Pancreas (tissue), 10 donors: ENCODE measurements around the gene ELOVL7. TPM values are rescaled to one million over a fixed set of nuclear protein-coding genes. Genes with fewer than 3 reads are reported as not detected.
"Not testable (repeated sequence)": the region's sequence is repeated elsewhere in the genome, so short reads cannot be mapped to it uniquely, and the experiment has no call there.

ENCODE experiments used
- ATAC-seq, 4 donors: fragments of 200-7000 bp; cut with Tn5 transposase; one replicate each; pipeline versions ENCODE4 v1.8.0 to v1.9.1; 2020; ENCODE audit warnings: mild to moderate bottlenecking in 4 of 4, moderate library complexity in 4 of 4
- DNase-seq, 6 donors: peaks; one replicate each; pipeline ENCODE4 v3.0.0-alpha.2; 2020
- FAIRE-seq: peaks from 2 replicates; lab custom pipeline; 2012; peaks lifted over from hg19 to GRCh38; lab: Jason Lieb, UNC
- H3K27ac ChIP-seq, 4 donors: fragments of 200-600 bp; sonication (generic); 1 replicate in 3 of 4; 2 replicates in 1 of 4; pipeline versions ENCODE4 v1.5.0 to v1.8.0; 2020
- H3K27me3 ChIP-seq, 4 donors: fragments of 200-600 bp; one replicate each; pipeline ENCODE4 v1.8.0; 2021
- H3K36me3 ChIP-seq, 3 donors: fragments of 200-600 bp; sonication (generic) in 1 of 3; one replicate each; pipeline versions ENCODE4 v1.5.0 to v1.8.0; 2020 to 2021
- H3K4me1 ChIP-seq, 3 donors: fragments of 200-600 bp; one replicate each; pipeline ENCODE4 v1.8.0; 2021
- H3K4me3 ChIP-seq, 4 donors: fragments of 200-600 bp; sonication (generic) in 2 of 4; one replicate each; pipeline versions ENCODE4 v1.5.0 to v1.8.0; 2020 to 2021
- H3K9me3 ChIP-seq, 4 donors: fragments of 200-600 bp; one replicate each; pipeline ENCODE4 v1.8.0; 2021
- WGBS, 2 donors: extraction: QIAGEN DNeasy Blood & Tissue Kit; methylation state at CpG; one replicate each; pipeline ENCODE4 v1.1.7; 2013; 5-methylcytosine and 5-hydroxymethylcytosine counted together
- intact Hi-C, 3 donors: fragments of 100-400 bp; cut with DNase I; formaldehyde crosslinking; loops; one replicate each; pipeline versions ENCODE4 v1.11.1 to v1.14.2; 2022
- polyA plus RNA-seq, 2 donors: library from polyadenylated mRNA; stranded (reverse); fragments of 200-250 nt; gene quantifications; one replicate each; pipeline ENCODE4 v1.2.3, GENCODE V29; 2013
- total RNA-seq, 6 donors: library from RNA; stranded (reverse); fragmentation: NEBNext Ultra II Directional in 4 of 6; extraction: Animal tissue kit (Norgen Biotek cat#: 25700) in 4 of 6; gene quantifications; one replicate each; pipeline versions ENCODE4 v1.2.1 to v1.2.4, GENCODE V29; 2021 to 2023
- TF ChIP-seq, protein P1 (sequence below), 4 donors: fragments of 200-600 bp; sonication (generic) in 3 of 4; IDR thresholded peaks; one replicate each; pipeline versions ENCODE4 v1.5.0 to v1.8.0; 2021; ENCODE audit warnings: antibody characterized with exemption in 4 of 4
- donor health status: healthy with polysubstance abuse.
- donor health status: DM: no; HTN: no; CAD: no; lungs with moderate emphysema.
- donor health status: DM: no; HTN: no; CAD: no.
- donor health status: control.
- donor health status: control.
- donor health status: Bipolar disorder and iron deficiency.
- donor health status: DM: yes; HTN: yes; CAD: no.
- donor health status: DM: no; HTN: no; CAD: no.
- donor health status: DM: no; HTN: no; CAD: no.
- donor health status: DM: yes; HTN: yes; CAD: no.

ELOVL7 gene
- total and polyA plus RNA-seq, 8 donors = 3.4 to 11.1 (median 6.6) TPM

DNA sequence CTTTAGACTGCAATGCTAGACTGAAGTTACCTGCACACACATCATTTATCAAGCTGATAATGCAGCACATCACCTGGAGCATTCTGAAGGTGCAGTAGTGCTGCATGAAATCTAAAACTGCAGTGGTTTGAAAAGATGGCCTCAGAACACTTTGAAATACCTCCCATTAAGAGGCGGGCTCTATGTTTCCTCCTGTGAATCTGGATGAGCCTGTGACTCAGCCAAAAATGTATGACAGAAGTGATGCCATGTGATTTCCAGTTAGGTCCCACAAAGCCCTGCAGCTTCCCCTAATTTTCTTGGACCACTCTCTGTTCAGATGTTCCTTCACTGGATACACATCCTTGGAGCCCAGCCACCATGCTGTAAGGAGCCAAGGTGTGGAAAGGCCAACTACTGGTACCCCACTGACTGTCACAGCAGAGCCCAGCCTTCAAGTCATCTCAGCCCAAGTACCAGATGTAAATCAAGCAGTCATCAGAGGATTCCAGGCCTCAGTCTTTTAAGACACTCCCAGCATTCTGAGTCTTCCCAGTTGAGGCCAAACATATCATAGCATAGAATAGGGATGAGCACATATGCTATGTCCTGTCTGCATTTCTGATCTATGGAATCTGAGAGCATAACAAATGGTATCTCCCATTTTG, 116.9 kb downstream of the ELOVL7 start:
- WGBS, 2 donors = 79 to 90% methylated on average over 1 of the region's 1 CpG
- FAIRE-seq (no peak), DNase-seq (no peak), ATAC-seq (no peak)
- intact Hi-C loops = no loop called here
- no peaks in the 10 kb centered on the region for H3K27me3 ChIP-seq
- H3K9me3 ChIP-seq = no peaks in the 10 kb centered on the region
- no peaks in the 10 kb centered on the region for H3K36me3 ChIP-seq
- H3K4me3 ChIP-seq = no peak overlapping the region
- TF ChIP-seq, protein P1, sequence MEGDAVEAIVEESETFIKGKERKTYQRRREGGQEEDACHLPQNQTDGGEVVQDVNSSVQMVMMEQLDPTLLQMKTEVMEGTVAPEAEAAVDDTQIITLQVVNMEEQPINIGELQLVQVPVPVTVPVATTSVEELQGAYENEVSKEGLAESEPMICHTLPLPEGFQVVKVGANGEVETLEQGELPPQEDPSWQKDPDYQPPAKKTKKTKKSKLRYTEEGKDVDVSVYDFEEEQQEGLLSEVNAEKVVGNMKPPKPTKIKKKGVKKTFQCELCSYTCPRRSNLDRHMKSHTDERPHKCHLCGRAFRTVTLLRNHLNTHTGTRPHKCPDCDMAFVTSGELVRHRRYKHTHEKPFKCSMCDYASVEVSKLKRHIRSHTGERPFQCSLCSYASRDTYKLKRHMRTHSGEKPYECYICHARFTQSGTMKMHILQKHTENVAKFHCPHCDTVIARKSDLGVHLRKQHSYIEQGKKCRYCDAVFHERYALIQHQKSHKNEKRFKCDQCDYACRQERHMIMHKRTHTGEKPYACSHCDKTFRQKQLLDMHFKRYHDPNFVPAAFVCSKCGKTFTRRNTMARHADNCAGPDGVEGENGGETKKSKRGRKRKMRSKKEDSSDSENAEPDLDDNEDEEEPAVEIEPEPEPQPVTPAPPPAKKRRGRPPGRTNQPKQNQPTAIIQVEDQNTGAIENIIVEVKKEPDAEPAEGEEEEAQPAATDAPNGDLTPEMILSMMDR (IDR thresholded peaks at IDR 0.05) = no peak
- H3K27ac ChIP-seq = no peak overlapping the region
- no peaks in the 10 kb centered on the region for H3K4me1 ChIP-seq

DNA sequence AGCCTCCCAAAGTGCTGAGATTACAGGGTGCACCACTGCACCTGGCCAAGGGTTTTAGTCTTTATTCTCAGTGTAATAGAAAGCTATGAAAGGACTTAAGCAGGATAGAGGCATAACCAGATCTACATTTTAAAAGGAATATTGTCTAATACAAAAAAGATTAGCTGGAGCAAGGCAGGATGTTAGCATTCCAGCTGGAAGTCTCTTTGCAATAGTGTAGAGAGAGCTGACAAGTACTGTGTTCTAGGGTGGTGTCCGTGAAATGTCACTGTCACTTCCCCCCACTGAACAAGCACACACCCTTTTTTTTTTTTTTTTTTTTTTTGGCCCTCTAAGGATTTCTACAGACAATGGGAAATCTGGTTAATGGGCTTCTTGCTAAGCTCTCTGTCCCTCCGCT, 119.9 kb downstream of the ELOVL7 start:
- intact Hi-C loops = no loop called here
- Histone ChIP-seq H3K27me3 (no peaks in the 10 kb centered on the region), H3K27ac (no peak overlapping the region), H3K4me3 (no peak overlapping the region), H3K36me3 (no peaks in the 10 kb centered on the region), H3K4me1 (no peaks in the 10 kb centered on the region), H3K9me3 (no peaks in the 10 kb centered on the region)
- TF ChIP-seq, protein P1 (IDR thresholded peaks at IDR 0.05) = no peak
- no peak for FAIRE-seq
- WGBS, 2 donors = 81 to 91% methylated on average over 2 of the region's 2 CpGs
- no peak for ATAC-seq
- no peak for DNase-seq

DNA sequence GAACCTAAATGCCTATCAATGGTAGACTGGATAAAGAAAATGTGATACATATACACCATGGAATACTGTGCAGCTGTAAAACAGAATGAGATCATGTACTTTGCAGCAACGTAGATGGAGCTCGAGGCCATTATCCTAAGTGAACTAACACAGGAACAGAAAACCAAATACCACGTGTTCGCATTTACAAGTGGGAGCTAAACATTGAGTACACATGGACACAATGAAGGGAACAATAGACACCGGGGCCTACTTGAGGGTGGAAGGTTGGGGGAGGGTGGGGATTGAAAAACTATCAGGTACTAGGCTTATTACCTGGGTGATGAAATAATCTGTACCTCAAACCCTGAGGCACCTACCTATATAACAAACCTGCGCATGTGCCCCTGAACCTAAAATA, 121.7 kb downstream of the ELOVL7 start:
- no peaks in the 10 kb centered on the region for H3K4me1 ChIP-seq
- intact Hi-C loops = no loop called here
- TF ChIP-seq, protein P1 (IDR thresholded peaks at IDR 0.05) = no peak
- no peak overlapping the region for H3K27ac ChIP-seq
- H3K4me3 ChIP-seq = no peak overlapping the region
- H3K9me3 ChIP-seq = no peaks in the 10 kb centered on the region
- 54 to 60% methylated on average over 6 of the region's 6 CpGs for WGBS, 2 donors
- H3K27me3 ChIP-seq = no peaks in the 10 kb centered on the region
- FAIRE-seq (no peak), DNase-seq (no peak), ATAC-seq (no peak)
- H3K36me3 ChIP-seq = no peaks in the 10 kb centered on the region

DNA sequence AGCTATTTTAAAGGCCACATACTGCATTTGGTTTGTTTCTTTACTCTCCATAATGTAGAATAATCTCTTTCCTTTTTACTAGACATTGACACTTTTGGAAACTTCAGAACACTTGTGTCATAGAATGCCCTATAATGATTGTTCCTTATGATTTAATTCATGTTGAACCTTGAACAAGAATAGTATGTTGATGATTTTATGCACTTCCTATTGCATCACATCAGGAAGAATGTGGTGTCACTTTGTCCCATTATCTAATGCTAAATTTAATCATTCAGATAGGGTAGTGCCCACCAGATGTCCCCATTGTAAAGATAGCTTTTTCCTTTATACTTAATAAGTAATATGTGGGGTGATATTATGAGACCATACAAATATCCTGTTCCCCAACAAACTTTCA, 124.7 kb downstream of the ELOVL7 start:
- DNase-seq (no peak), ATAC-seq (no peak), FAIRE-seq (no peak)
- H3K27me3 ChIP-seq = no peaks in the 10 kb centered on the region
- H3K9me3 ChIP-seq = no peaks in the 10 kb centered on the region
- intact Hi-C loops = no loop called here
- no peak overlapping the region for H3K27ac ChIP-seq
- TF ChIP-seq, protein P1 (IDR thresholded peaks at IDR 0.05) = no peak
- H3K36me3 ChIP-seq = no peaks in the 10 kb centered on the region
- no peak overlapping the region for H3K4me3 ChIP-seq
- no peaks in the 10 kb centered on the region for H3K4me1 ChIP-seq

DNA sequence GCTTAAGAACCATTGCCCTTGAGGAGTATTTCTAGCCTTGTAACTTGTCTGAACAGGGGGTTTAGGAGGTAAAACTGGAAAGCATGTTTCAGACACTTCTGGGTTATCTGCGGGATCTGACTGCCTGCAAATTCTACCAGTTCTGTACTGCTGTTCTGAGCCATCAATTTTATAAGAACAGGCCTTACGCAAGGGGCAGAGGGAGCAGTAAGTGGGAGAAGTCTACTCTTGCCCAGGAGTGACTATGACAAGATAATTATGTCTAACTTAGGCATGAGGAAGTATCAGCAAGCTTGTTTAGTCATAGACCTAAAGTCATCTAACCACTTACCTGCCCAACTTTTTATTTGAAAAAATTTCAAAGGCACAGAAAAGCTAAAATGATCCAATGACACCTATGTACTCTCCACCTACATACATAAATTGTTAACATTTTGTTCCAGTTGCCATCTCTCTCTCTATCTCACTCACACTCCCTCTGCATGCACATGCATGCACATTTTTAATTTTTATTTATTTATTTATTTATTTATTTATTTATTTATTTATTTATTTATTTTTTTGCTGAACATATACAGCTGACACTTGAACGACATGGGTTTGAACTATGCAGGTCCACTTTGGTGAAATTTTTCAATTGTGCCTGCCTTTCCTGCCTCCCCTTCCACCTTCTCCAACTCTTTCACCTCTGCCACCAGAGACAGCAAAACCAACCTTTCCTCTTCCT, 125.7 kb downstream of the ELOVL7 start:
- FAIRE-seq (no peak), ATAC-seq (no peak), DNase-seq (no peak)
- Histone ChIP-seq H3K27ac (no peak overlapping the region), H3K4me1 (no peaks in the 10 kb centered on the region), H3K36me3 (no peaks in the 10 kb centered on the region), H3K9me3 (no peaks in the 10 kb centered on the region), H3K4me3 (no peak overlapping the region), H3K27me3 (no peaks in the 10 kb centered on the region)
- intact Hi-C loops = no loop called here
- TF ChIP-seq, protein P1 (IDR thresholded peaks at IDR 0.05) = no peak
- WGBS, 2 donors = 83 to 94% methylated on average over 3 of the region's 3 CpGs

DNA sequence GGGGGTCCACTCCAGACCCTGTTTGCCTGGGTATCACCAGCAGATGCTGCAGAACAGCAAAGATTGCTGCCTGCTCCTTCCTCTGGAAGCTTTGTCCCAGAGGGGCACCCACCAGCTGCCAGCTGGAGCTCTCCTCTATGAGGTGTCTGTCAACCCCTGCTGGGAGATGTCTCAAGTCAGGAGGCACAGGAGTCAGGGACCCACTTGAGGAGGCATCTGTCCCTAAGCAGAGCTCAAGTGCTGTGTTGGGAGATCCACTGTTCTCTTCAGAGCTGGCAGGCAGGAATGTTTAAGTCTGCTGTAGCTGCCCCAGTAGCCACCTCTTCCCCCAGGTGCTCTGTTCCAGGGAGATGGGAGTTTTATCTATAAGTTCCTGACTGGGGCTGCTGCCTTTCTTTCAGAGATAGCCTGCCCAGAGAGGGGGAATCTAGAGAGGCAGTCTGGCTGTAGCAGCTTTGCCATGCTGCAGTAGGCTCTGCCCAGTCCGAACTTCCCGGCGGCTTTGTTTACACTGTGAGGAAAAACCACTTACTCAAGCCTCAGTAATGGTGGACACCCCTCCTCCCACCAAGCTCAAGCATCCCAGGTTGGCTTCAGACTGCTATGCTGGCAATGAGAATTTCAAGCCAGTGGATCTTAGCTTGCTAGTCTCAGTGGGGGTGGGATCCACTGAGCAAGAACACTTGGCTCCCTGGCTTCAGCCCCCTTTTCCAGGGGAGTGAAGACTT, 128.7 kb downstream of the ELOVL7 start:
- intact Hi-C loops, ATAC-seq: not testable (repeated sequence)

More for the DNA sequence above, 128.7 kb downstream of the ELOVL7 start:
- FAIRE-seq, H3K4me3 ChIP-seq, H3K27me3 ChIP-seq, H3K36me3 ChIP-seq, H3K9me3 ChIP-seq, H3K4me1 ChIP-seq, DNase-seq, H3K27ac ChIP-seq: not testable (repeated sequence)
- WGBS, 2 donors = 83 to 91% methylated on average over 3 of the region's 3 CpGs
